Measurements from ENCODE around the gene ARHGAP6. TPM values are rescaled to one million over a fixed set of nuclear protein-coding genes. Genes with fewer than 3 reads are reported as not detected.

Gene ARHGAP6
- total RNA-seq, 1 donor from 2014 or later, result 1.2 TPM

DNA sequence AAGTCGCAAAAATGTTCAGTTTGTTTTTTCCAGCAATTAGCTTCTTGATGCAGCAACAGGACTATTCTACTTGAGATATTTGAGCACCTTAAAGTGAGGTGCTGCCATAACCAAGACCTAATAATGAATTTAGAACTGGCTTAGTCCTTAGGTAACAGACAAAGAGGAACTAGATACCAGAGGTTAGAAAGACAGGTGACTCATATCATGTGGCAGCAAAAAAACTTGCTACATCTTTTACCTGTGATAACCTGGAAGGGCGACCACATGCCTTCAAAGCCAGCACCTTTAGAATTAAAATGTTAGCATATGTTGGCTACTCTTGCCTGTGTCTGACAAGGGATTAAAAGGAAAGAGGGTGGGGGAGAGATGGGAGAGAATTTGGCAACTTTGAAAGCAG is 90.4 kb downstream of the ARHGAP6 start:
- Histone ChIP-seq H2AFZ (replicated peaks) (no peak overlapping the region), H3K4me3 (no peak overlapping the region), H3K79me2 (ENCODE audit: low read depth) (no peaks in the 10 kb centered on the region), H3K4me1 (no peaks in the 10 kb centered on the region), H3K4me2 (no peak overlapping the region), H3K36me3 (no peaks in the 10 kb centered on the region), H3K27ac (no peak overlapping the region), H3K9me3 (ENCODE audit: low read depth) (no peaks in the 10 kb centered on the region), H3K9ac (no peak overlapping the region), H4K20me1 (ENCODE audit: low read depth) (no peaks in the 10 kb centered on the region), H3K27me3 (no peaks in the 10 kb centered on the region), H3F3A (ENCODE audit: low read depth) (no peaks in the 10 kb centered on the region)
- TF ChIP-seq EZH2 (IDR thresholded peaks at IDR 0.05), result no peak
- no peak for TF ChIP-seq EZH2phosphoT487 (IDR thresholded peaks at IDR 0.05)
- TF ChIP-seq CTCF (IDR thresholded peaks at IDR 0.05), result no peak
- no peak for DNase-seq (ENCODE audit: low spot score)
- Mint-ChIP-seq H3K27ac (no peak overlapping the region), H3K4me1 (no peaks in the 10 kb centered on the region), H3K4me3 (no peak overlapping the region), H3K27me3 (ENCODE audit: insufficient read depth, low read depth) (no peaks in the 10 kb centered on the region), H3K9me3 (peaks cover 5% of the 10 kb centered on the region), H3K36me3 (no peaks in the 10 kb centered on the region)

DNA sequence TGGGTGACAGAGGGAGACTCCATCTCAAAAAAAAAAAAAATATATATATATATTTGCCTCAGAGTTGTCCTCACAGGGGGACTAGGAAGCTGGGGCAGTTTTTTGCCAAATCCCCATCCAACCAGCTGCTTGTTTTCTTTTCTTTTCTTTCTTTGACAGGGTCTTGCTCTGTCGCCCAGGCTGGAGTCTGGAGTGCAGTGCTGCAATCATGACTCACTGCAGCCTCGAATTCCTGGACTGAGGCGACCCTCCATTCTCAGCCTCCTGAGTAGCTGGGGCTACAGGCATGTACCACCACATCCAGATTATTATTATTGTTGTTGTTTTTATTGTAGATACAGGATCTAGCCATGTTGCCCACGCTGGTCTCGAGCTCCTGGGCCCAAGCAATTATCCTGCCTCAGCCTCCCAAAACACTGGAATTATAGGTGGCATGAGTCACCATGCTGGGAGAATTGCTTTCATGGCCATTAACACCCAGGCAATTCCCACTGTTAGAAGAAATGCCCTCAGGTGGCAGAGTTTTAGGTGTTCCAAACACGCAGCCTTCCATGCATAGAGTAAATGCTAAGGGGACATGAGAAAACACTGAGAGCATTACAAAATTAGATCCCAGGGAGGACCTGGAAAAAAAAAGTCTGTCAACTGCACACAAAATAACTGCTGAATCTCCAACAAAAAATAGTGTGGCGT is 98.0 kb downstream of the ARHGAP6 start:
- Histone ChIP-seq H3K27me3 (peaks cover 32% of the 10 kb centered on the region), H3K9ac (no peak overlapping the region), H3K4me1 (no peaks in the 10 kb centered on the region), H3F3A (ENCODE audit: low read depth) (no peaks in the 10 kb centered on the region), H3K4me3 (no peak overlapping the region), H3K9me3 (ENCODE audit: low read depth) (peaks cover 5% of the 10 kb centered on the region), H3K27ac (no peak overlapping the region), H3K36me3 (no peaks in the 10 kb centered on the region), H3K4me2 (no peak overlapping the region), H2AFZ (replicated peaks) (no peak overlapping the region), H3K79me2 (ENCODE audit: low read depth) (no peaks in the 10 kb centered on the region), H4K20me1 (ENCODE audit: low read depth) (no peaks in the 10 kb centered on the region)
- DNase-seq (ENCODE audit: low spot score), result no peak
- no peaks in the 10 kb centered on the region for H3K9me3 Mint-ChIP-seq
- TF ChIP-seq CTCF (IDR thresholded peaks at IDR 0.05), result no peak
- no peak for TF ChIP-seq EZH2phosphoT487 (IDR thresholded peaks at IDR 0.05)
- no peak for TF ChIP-seq EZH2 (IDR thresholded peaks at IDR 0.05)
- H3K27ac Mint-ChIP-seq, result no peak overlapping the region
- H3K4me1 Mint-ChIP-seq, result no peaks in the 10 kb centered on the region
- no peaks in the 10 kb centered on the region for H3K36me3 Mint-ChIP-seq
- H3K4me3 Mint-ChIP-seq, result no peak overlapping the region
- no peaks in the 10 kb centered on the region for H3K27me3 Mint-ChIP-seq (ENCODE audit: insufficient read depth, low read depth)

- Histone ChIP-seq H3K9me3 (ENCODE audit: low read depth) (peaks cover 5% of the 10 kb centered on the region), H3K27me3 (peaks cover 32% of the 10 kb centered on the region), H3K79me2 (ENCODE audit: low read depth) (no peaks in the 10 kb centered on the region), H3K4me3 (no peak overlapping the region), H3K36me3 (no peaks in the 10 kb centered on the region), H3K4me2 (no peak overlapping the region), H2AFZ (replicated peaks) (no peak overlapping the region), H3K9ac (no peak overlapping the region), H4K20me1 (ENCODE audit: low read depth) (no peaks in the 10 kb centered on the region), H3K27ac (no peak overlapping the region), H3F3A (ENCODE audit: low read depth) (no peaks in the 10 kb centered on the region), H3K4me1 (no peaks in the 10 kb centered on the region)
- TF ChIP-seq CTCF (IDR thresholded peaks at IDR 0.05) (no peak), EZH2 (IDR thresholded peaks at IDR 0.05) (no peak), EZH2phosphoT487 (IDR thresholded peaks at IDR 0.05) (no peak)
- Mint-ChIP-seq H3K36me3 (no peaks in the 10 kb centered on the region), H3K4me3 (no peak overlapping the region), H3K9me3 (no peaks in the 10 kb centered on the region), H3K27ac (no peak overlapping the region), H3K4me1 (no peaks in the 10 kb centered on the region), H3K27me3 (ENCODE audit: insufficient read depth, low read depth) (no peaks in the 10 kb centered on the region)
- DNase-seq (ENCODE audit: low spot score), result no peak
Observed at GRCh38 chrX:11566789-11567188, 98.9 kb downstream of the ARHGAP6 start.

All from neural progenitor cell (in vitro differentiated cells).